ENCODE measurements around the gene HLA-F.

GRCh38 chr6:29743025-29743424, 19.8 kb downstream of the HLA-F start:
- TF ChIP-seq CTCF (IDR thresholded peaks at IDR 0.05): no peak
- no peak for TF ChIP-seq POLR2AphosphoS5 (IDR thresholded peaks at IDR 0.05)
- TF ChIP-seq EP300 (IDR thresholded peaks at IDR 0.05; ENCODE audit: low read depth): no peak
- no peak for TF ChIP-seq POLR2A (IDR thresholded peaks at IDR 0.05)
